ENCODE results near the gene TSSK2.

TSSK2 gene

DNA sequence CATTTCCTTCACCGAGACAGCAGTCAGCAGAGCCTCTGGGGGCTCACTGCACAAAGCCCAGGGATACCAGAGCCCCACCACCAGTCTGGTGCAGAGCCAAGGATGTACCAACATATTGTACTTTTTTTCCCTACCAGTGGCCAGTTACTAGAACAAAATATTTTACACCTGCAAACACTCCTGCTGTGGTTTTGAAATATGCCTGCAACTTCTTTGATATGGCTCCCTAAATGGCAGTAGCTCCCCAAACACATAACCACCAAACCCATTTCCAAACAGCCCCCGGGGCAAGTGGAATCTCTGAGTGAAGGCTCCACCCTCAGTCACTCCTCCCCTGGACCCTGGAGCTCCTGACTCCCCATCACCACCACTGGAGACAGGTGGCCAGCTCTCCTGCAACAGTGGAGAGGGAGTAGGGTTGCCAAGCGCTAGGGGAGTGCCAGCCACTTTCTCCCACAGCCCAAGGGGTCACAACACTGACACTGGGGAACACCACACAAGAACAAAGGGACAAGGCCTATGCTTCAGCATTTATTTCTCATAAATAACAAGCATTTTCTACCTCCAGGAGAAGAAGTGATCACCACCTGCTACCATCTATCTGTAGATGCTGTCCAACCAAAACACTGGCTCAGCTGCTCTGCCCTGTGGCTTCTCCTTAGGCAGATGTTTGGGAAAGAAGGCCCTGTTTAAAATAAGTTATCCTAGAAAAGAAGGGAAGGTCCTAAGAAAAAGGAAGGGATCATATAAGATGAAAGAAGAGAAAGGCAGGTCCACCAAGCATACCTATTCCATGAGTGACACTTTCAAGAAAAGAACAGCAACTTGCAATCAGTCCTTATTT, 24.0 kb upstream of the TSSK2 start:
- no peak overlapping the region for H3K4me3 ChIP-seq (replicated peaks; ENCODE audit: low read depth, low read length)
- TF ChIP-seq, protein P1, sequence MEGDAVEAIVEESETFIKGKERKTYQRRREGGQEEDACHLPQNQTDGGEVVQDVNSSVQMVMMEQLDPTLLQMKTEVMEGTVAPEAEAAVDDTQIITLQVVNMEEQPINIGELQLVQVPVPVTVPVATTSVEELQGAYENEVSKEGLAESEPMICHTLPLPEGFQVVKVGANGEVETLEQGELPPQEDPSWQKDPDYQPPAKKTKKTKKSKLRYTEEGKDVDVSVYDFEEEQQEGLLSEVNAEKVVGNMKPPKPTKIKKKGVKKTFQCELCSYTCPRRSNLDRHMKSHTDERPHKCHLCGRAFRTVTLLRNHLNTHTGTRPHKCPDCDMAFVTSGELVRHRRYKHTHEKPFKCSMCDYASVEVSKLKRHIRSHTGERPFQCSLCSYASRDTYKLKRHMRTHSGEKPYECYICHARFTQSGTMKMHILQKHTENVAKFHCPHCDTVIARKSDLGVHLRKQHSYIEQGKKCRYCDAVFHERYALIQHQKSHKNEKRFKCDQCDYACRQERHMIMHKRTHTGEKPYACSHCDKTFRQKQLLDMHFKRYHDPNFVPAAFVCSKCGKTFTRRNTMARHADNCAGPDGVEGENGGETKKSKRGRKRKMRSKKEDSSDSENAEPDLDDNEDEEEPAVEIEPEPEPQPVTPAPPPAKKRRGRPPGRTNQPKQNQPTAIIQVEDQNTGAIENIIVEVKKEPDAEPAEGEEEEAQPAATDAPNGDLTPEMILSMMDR (IDR thresholded peaks at IDR 0.05; ENCODE audit: low read length, missing control alignments): no peak
- no peak for DNase-seq (ENCODE audit: low read depth)

DNA sequence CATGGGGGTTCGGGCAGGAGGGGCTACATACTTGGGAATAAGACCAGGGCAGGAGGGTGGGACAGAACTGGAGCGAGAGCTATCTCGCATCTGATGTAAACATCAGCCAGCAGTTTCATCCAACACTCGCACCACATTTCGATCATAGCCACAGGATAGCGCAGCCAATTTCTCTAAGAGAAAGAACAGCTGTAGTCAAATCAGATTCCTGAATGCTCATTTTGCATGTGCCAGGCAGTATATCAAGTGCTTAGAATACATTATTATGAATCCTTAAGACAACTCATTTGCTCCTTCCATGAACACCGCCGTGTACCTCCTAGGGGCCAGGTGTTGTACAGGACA, 23.4 kb upstream of the TSSK2 start:
- no peak for DNase-seq (ENCODE audit: low read depth)
- TF ChIP-seq, protein P1 (IDR thresholded peaks at IDR 0.05; ENCODE audit: low read length, missing control alignments): no peak
- H3K4me3 ChIP-seq (replicated peaks; ENCODE audit: low read depth, low read length): no peak overlapping the region

DNA sequence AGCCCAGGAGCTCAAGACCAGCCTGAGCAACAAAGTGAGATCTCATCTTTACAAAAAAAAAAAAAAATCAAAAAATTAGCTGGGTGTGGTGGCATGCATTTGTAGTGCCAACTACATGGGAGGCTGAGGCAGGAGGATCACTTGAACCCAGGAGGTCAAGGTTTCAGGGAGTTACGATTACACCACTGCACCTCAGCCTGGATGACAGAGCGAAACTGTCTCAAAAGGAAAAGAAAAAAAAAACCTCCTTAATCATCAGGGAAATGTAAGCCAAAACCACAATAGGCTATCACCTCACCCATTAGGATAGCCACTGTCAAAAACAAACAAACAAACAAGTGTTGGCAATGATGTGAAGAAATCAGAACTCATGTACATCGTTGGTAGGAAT, 22.3 kb upstream of the TSSK2 start:
- TF ChIP-seq, protein P1 (IDR thresholded peaks at IDR 0.05; ENCODE audit: low read length, missing control alignments): no peak
- no peak for DNase-seq (ENCODE audit: low read depth)
- no peak overlapping the region for H3K4me3 ChIP-seq (replicated peaks; ENCODE audit: low read depth, low read length)

DNA sequence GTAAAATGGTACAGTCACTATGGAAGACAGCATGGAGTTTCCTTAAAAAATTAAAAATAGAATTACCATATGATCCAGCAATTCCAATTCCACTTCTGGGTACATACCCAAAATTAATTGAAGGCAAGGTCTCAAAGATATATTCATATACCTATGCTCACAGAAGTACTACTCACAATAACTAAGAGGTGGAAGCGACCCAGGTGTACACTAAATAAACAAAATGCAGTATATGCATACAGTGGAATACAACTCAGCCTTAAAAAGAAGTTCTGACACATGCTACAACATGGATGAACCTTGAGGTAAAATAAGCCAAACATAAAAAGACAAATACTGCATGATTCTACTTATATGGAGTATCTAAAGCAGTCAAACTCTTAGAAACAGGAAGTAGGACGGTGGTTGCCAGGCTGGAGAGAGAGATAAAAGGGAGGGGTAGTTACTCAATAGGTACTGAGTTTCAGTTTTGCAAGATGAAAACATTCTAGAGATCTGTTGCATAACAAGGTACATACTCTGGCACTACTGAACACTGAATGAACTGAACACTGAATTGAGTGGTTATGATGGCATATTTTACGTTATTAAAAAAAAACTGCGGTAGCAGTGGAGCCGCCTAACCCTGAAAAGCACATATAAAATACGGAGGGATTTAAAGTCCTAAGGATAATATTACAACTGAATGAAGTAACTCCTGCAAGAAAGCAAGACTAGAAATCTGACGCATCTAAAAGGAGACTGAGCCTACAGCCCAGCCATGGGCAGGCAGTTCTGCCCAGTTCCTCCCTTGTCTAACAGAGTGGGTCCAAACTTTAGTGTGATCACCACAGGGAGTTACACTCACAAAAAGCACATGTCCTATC, 21.7 kb upstream of the TSSK2 start:
- TF ChIP-seq, protein P1 (IDR thresholded peaks at IDR 0.05; ENCODE audit: low read length, missing control alignments): no peak
- peak; percentile 90 for DNase-seq (ENCODE audit: low read depth)
- no peak overlapping the region for H3K4me3 ChIP-seq (replicated peaks; ENCODE audit: low read depth, low read length)

DNA sequence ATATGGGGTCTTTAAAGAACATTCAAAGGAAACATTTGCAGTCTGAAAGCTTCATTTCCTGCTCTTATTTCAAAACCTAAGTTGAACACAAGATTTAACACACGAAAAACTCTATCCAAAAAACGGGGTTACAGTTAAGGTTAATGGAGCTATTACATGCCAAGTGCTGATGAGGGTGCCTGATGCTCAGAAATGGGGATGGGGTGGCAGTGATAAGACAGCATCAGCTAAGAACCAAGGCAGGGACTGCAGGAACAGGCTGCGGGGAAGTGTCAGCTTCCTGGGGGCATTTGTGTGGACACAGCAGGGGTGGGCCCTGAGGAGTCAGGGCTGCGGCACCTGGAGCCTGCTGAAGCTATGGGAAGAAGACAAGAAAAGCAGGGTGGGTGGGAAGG, 21.0 kb upstream of the TSSK2 start:
- DNase-seq (ENCODE audit: low read depth): no peak
- no peak overlapping the region for H3K4me3 ChIP-seq (replicated peaks; ENCODE audit: low read depth, low read length)
- TF ChIP-seq, protein P1 (IDR thresholded peaks at IDR 0.05; ENCODE audit: low read length, missing control alignments): no peak

DNA sequence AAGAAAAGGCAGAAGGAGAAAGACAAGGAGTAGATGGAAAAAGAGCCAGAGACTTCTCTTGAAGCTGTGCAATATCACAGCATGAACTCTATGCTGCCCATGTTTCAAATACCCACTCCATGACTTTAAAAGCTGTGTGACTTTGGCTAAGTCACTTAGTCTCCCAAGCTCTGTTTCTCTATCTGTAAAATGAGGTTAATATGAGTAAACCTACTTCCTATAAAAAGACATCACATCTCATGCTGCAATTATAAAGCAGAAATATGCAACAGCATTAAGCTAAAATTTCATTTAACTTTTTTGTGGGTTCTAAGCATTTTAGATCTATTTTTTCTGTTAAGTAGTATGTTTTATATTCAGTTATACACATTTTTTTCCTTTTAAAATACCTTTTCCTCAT, 20.5 kb upstream of the TSSK2 start:
- DNase-seq (ENCODE audit: low read depth): no peak
- no peak overlapping the region for H3K4me3 ChIP-seq (replicated peaks; ENCODE audit: low read depth, low read length)
- TF ChIP-seq, protein P1 (IDR thresholded peaks at IDR 0.05; ENCODE audit: low read length, missing control alignments): no peak

Data from fibroblast of pulmonary artery (primary cell).